Liver (tissue), 9 donors: ENCODE results near the gene RNPEP. TPM values are rescaled to one million over a fixed set of nuclear protein-coding genes. Genes with fewer than 3 reads are reported as not detected.

Experiments used
- DNase-seq: peaks from one replicate; pipeline ENCODE4 v3.0.0-alpha.2; 2017; ENCODE audit warnings: low spot score
- H3K27ac ChIP-seq, 2 donors: one replicate each; pipeline ENCODE4 v1.7.0; 2013; ENCODE audit warnings: inconsistent platforms in 2 of 2, low read length in 2 of 2, control low read depth in 1 of 2, low read depth in 1 of 2, mild to moderate bottlenecking in 1 of 2
- H3K27me3 ChIP-seq, 4 donors: one replicate each; pipeline versions ENCODE4 v1.6.1 to v1.7.0; 2013; ENCODE audit warnings: low read length in 3 of 4, inconsistent platforms in 1 of 4, mild to moderate bottlenecking in 1 of 4, moderate library complexity in 1 of 4; ENCODE audit not compliant: control insufficient read depth in 4 of 4, insufficient read depth in 4 of 4
- H3K36me3 ChIP-seq, 4 donors: one replicate each; pipeline versions ENCODE4 v1.6.1 to v1.7.0; 2013; ENCODE audit warnings: low read length in 3 of 4, mild to moderate bottlenecking in 3 of 4, low read depth in 1 of 4, moderate library complexity in 1 of 4; ENCODE audit not compliant: control insufficient read depth in 4 of 4, insufficient read depth in 3 of 4
- H3K4me1 ChIP-seq, 4 donors: one replicate each; pipeline versions ENCODE4 v1.6.1 to v1.7.0; 2013; ENCODE audit warnings: low read length in 3 of 4, mild to moderate bottlenecking in 3 of 4, moderate library complexity in 1 of 4; ENCODE audit not compliant: control insufficient read depth in 4 of 4, insufficient read depth in 4 of 4
- H3K4me3 ChIP-seq, 3 donors: one replicate each; pipeline versions ENCODE4 v1.6.1 to v1.7.0; 2013; ENCODE audit warnings: low read length in 3 of 3, control low read depth in 1 of 3, low read depth in 1 of 3, mild to moderate bottlenecking in 1 of 3
- H3K9ac ChIP-seq, 2 donors: one replicate each; pipeline ENCODE4 v1.7.0; 2013; ENCODE audit warnings: low read length in 2 of 2, mild to moderate bottlenecking in 2 of 2, moderate library complexity in 2 of 2, control low read depth in 1 of 2, low read depth in 1 of 2
- H3K9me3 ChIP-seq, 4 donors: one replicate each; pipeline versions ENCODE4 v1.6.1 to v1.7.0; 2013; ENCODE audit warnings: low read length in 3 of 4; ENCODE audit not compliant: control insufficient read depth in 4 of 4
- EGR1 ChIP-seq, 2 donors: IDR thresholded peaks; 2 replicates each; pipeline ENCODE4 v1.6.1; 2016 to 2018; ENCODE audit warnings: antibody characterized with exemption in 2 of 2, low read depth in 2 of 2
- FOXA1 ChIP-seq: IDR thresholded peaks from 2 replicates; pipeline ENCODE4 v1.6.1; 2016; ENCODE audit warnings: antibody characterized with exemption
- FOXA2 ChIP-seq: IDR thresholded peaks from 2 replicates; pipeline ENCODE4 v1.6.1; 2016; ENCODE audit warnings: antibody characterized with exemption
- GABPA ChIP-seq, 2 donors: IDR thresholded peaks in 1 of 2; conservative IDR thresholded peaks in 1 of 2; 2 replicates each; pipeline ENCODE4 v1.6.1; 2016; ENCODE audit warnings: antibody characterized with exemption in 2 of 2, mild to moderate bottlenecking in 1 of 2, moderate library complexity in 1 of 2
- HNF4A ChIP-seq, 2 donors: conservative IDR thresholded peaks; 2 replicates each; pipeline ENCODE4 v1.6.1; 2016; ENCODE audit warnings: antibody characterized with exemption in 2 of 2, mild to moderate bottlenecking in 2 of 2
- HNF4G ChIP-seq: IDR thresholded peaks from 2 replicates; pipeline ENCODE4 v1.6.1; 2016; ENCODE audit warnings: antibody characterized with exemption
- JUND ChIP-seq, 2 donors: IDR thresholded peaks; 2 replicates each; pipeline ENCODE4 v1.6.1; 2016; ENCODE audit warnings: antibody characterized with exemption in 2 of 2
- NR2F2 ChIP-seq: IDR thresholded peaks from 2 replicates; pipeline ENCODE4 v1.6.1; 2016; ENCODE audit warnings: antibody characterized with exemption
- RAD21 ChIP-seq, 2 donors: IDR thresholded peaks; 2 replicates each; pipeline ENCODE4 v1.6.1; 2016; ENCODE audit warnings: antibody characterized with exemption in 2 of 2, mild to moderate bottlenecking in 2 of 2
- RXRA ChIP-seq, 2 donors: IDR thresholded peaks; 2 replicates each; pipeline ENCODE4 v1.6.1; 2017 to 2018; ENCODE audit warnings: antibody characterized with exemption in 2 of 2, mild to moderate bottlenecking in 1 of 2
- SP1 ChIP-seq: IDR thresholded peaks from 2 replicates; pipeline ENCODE4 v1.6.1; 2018; ENCODE audit warnings: antibody characterized with exemption, mild to moderate bottlenecking
- TAF1 ChIP-seq: conservative IDR thresholded peaks from 2 replicates; pipeline ENCODE4 v1.6.1; 2016; ENCODE audit warnings: antibody characterized with exemption, mild to moderate bottlenecking
- YY1 ChIP-seq: IDR thresholded peaks from 2 replicates; pipeline ENCODE4 v1.6.1; 2016; ENCODE audit warnings: antibody characterized with exemption, mild to moderate bottlenecking
- WGBS: extraction: QIAGEN DNeasy Blood & Tissue Kit; methylation state at CpG from one replicate; pipeline ENCODE4 v1.1.7; 2013; 5-methylcytosine and 5-hydroxymethylcytosine counted together
- polyA plus RNA-seq, 2 donors: library from polyadenylated mRNA; stranded (reverse) in 1 of 2; unstranded in 1 of 2; fragments of 200-250 nt in 1 of 2; fragments of >200 nt in 1 of 2; fragmentation: Nextera tagmentation in 1 of 2; extraction: Ambion mirVana in 1 of 2; gene quantifications; one replicate each; pipeline versions ENCODE4 v1.2.1 to v1.2.3, GENCODE V29; 2013 to 2015
- total RNA-seq, 2 donors: library from RNA; depleted of rRNA; stranded (reverse); fragments of >200 nt; gene quantifications; one replicate each; pipeline ENCODE4 v1.2.3, GENCODE V29; 2014
- TF ChIP-seq, protein P1 (sequence below): IDR thresholded peaks from 2 replicates; pipeline ENCODE4 v1.6.1; 2016; ENCODE audit warnings: antibody characterized with exemption
- TF ChIP-seq, protein P2 (sequence below): IDR thresholded peaks from 2 replicates; pipeline ENCODE4 v1.6.1; 2016; ENCODE audit warnings: antibody characterized with exemption
- TF ChIP-seq, protein P3 (sequence below): fragments of 150-350 bp; IDR thresholded peaks from 2 replicates; pipeline ENCODE4 v1.5.1; 2017; ENCODE audit warnings: improper control_type of control experiment, low read depth, low read length; ENCODE audit not compliant: missing input control
- TF ChIP-seq, protein P4 (sequence below): IDR thresholded peaks from 2 replicates; pipeline ENCODE4 v1.6.1; 2016; ENCODE audit warnings: antibody characterized with exemption
- TF ChIP-seq, protein P5 (sequence below): IDR thresholded peaks from 2 replicates; pipeline ENCODE4 v1.6.1; 2016; ENCODE audit warnings: antibody characterized with exemption, mild to moderate bottlenecking
- donor health status: healthy.
- donor health status: healthy.
- donor health status: healthy.
- donor health status: healthy.
- donor health status: healthy.

Gene RNPEP
- total and polyA plus RNA-seq, 4 donors, result 16.3 to 26.5 (median 21.0) TPM

DNA sequence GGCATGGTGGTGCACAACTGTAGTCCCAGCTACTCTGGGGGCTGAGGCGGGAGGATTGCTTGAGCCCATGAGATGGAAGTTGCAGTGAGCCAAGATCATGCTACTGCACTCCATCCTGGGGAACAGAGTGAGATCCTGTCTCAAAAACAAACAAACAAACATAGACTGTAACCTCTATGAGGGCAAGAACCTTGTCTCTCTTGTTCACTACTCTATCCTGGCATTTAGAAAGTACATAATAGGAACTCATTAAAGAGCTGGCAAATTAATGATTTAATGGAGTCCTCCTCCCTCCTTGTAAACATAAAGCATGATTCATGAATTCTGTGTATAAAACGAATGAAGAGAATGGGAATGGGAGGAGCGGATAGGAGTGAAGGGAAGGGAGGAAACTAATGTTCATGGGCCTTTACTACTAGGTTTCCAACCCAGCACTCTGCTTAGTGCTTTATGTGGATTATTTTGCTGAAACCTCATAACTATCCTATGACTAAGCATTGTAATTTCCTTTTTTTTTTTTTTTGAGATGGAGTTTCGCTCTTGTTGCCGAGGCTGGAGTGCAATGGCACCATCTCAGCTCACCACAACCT is 44.7 kb upstream of the RNPEP start:
- Histone ChIP-seq H3K9me3 (no peaks in the 10 kb centered on the region), H3K4me1 (no peaks in the 10 kb centered on the region), H3K27me3 (no peaks in the 10 kb centered on the region), H3K9ac (no peak overlapping the region), H3K27ac (no peak overlapping the region), H3K36me3 (no peaks in the 10 kb centered on the region), H3K4me3 (no peak overlapping the region)
- WGBS, result 81% methylated on average over 5 of the region's 5 CpGs
- TF ChIP-seq, protein P1, sequence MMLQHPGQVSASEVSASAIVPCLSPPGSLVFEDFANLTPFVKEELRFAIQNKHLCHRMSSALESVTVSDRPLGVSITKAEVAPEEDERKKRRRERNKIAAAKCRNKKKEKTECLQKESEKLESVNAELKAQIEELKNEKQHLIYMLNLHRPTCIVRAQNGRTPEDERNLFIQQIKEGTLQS, result no peak
- DNase-seq, result no peak

DNA sequence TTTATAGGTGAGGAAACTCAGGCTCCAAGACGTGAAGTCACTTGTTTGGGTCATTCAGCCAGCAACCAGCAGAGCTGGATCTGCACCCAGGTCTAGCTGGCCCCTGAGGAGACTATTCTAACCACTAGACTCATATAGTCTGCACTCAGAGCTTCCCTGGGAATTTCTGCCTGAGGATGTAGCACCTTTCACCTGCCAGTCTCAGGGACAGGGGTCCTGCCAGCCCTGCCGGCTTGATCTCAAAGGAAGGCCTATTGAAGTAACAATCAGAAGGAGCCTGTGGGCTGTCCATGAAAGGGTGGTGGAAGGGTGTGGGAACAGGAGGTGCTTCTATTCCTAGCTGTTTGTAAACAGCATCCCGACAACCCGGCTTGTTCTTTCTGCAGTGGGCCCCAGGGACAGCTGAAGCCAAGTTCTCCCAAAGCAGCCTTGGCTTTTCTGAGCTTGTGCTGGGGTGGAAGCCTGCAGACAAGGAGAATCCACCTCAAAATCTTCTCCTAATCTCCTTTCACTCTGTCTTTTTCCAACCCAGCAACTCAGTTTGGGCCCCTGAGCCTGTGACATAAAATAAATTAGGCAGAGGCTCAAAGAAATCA is 43.9 kb upstream of the RNPEP start:
- WGBS, result 72% methylated on average over 4 of the region's 4 CpGs
- Histone ChIP-seq H3K27me3 (no peaks in the 10 kb centered on the region), H3K4me1 (no peaks in the 10 kb centered on the region), H3K27ac (no peak overlapping the region), H3K9me3 (no peaks in the 10 kb centered on the region), H3K36me3 (no peaks in the 10 kb centered on the region), H3K9ac (no peak overlapping the region), H3K4me3 (no peak overlapping the region)
- no peak for TF ChIP-seq GABPA (IDR thresholded peaks at IDR 0.05 in 1 of 2, conservative IDR thresholded peaks at IDR 0.05 in 1 of 2)
- no peak for TF ChIP-seq YY1
- no peak for TF ChIP-seq NR2F2
- TF ChIP-seq HNF4G, result no peak
- TF ChIP-seq RXRA (IDR thresholded peaks at IDR 0.05), result no peak
- no peak for TF ChIP-seq JUND (IDR thresholded peaks at IDR 0.05)
- TF ChIP-seq, protein P2, sequence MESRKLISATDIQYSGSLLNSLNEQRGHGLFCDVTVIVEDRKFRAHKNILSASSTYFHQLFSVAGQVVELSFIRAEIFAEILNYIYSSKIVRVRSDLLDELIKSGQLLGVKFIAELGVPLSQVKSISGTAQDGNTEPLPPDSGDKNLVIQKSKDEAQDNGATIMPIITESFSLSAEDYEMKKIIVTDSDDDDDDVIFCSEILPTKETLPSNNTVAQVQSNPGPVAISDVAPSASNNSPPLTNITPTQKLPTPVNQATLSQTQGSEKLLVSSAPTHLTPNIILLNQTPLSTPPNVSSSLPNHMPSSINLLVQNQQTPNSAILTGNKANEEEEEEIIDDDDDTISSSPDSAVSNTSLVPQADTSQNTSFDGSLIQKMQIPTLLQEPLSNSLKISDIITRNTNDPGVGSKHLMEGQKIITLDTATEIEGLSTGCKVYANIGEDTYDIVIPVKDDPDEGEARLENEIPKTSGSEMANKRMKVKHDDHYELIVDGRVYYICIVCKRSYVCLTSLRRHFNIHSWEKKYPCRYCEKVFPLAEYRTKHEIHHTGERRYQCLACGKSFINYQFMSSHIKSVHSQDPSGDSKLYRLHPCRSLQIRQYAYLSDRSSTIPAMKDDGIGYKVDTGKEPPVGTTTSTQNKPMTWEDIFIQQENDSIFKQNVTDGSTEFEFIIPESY, result no peak
- TF ChIP-seq, protein P3, sequence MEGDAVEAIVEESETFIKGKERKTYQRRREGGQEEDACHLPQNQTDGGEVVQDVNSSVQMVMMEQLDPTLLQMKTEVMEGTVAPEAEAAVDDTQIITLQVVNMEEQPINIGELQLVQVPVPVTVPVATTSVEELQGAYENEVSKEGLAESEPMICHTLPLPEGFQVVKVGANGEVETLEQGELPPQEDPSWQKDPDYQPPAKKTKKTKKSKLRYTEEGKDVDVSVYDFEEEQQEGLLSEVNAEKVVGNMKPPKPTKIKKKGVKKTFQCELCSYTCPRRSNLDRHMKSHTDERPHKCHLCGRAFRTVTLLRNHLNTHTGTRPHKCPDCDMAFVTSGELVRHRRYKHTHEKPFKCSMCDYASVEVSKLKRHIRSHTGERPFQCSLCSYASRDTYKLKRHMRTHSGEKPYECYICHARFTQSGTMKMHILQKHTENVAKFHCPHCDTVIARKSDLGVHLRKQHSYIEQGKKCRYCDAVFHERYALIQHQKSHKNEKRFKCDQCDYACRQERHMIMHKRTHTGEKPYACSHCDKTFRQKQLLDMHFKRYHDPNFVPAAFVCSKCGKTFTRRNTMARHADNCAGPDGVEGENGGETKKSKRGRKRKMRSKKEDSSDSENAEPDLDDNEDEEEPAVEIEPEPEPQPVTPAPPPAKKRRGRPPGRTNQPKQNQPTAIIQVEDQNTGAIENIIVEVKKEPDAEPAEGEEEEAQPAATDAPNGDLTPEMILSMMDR, result no peak
- TF ChIP-seq TAF1, result no peak
- TF ChIP-seq FOXA1, result no peak
- no peak for TF ChIP-seq HNF4A (conservative IDR thresholded peaks at IDR 0.05)
- TF ChIP-seq, protein P4, sequence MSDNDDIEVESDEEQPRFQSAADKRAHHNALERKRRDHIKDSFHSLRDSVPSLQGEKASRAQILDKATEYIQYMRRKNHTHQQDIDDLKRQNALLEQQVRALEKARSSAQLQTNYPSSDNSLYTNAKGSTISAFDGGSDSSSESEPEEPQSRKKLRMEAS, result no peak
- TF ChIP-seq SP1, result no peak
- no peak for TF ChIP-seq EGR1 (IDR thresholded peaks at IDR 0.05; ENCODE audit: low read depth in 2 of 2)
- TF ChIP-seq, protein P5, sequence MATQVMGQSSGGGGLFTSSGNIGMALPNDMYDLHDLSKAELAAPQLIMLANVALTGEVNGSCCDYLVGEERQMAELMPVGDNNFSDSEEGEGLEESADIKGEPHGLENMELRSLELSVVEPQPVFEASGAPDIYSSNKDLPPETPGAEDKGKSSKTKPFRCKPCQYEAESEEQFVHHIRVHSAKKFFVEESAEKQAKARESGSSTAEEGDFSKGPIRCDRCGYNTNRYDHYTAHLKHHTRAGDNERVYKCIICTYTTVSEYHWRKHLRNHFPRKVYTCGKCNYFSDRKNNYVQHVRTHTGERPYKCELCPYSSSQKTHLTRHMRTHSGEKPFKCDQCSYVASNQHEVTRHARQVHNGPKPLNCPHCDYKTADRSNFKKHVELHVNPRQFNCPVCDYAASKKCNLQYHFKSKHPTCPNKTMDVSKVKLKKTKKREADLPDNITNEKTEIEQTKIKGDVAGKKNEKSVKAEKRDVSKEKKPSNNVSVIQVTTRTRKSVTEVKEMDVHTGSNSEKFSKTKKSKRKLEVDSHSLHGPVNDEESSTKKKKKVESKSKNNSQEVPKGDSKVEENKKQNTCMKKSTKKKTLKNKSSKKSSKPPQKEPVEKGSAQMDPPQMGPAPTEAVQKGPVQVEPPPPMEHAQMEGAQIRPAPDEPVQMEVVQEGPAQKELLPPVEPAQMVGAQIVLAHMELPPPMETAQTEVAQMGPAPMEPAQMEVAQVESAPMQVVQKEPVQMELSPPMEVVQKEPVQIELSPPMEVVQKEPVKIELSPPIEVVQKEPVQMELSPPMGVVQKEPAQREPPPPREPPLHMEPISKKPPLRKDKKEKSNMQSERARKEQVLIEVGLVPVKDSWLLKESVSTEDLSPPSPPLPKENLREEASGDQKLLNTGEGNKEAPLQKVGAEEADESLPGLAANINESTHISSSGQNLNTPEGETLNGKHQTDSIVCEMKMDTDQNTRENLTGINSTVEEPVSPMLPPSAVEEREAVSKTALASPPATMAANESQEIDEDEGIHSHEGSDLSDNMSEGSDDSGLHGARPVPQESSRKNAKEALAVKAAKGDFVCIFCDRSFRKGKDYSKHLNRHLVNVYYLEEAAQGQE, result no peak
- TF ChIP-seq, protein P1, result no peak
- no peak for TF ChIP-seq RAD21 (IDR thresholded peaks at IDR 0.05)
- no peak for TF ChIP-seq FOXA2
- no peak for DNase-seq
